Esophagus muscularis mucosa (tissue), 4 donors: Measurements from ENCODE around the gene ARPC1B. TPM values are rescaled to one million over a fixed set of nuclear protein-coding genes. Genes with fewer than 3 reads are reported as not detected.
A peak's percentile ranks its signal among the peaks of the same experiment; 100 is the strongest.
"Not testable (repeated sequence)": the region's sequence is repeated elsewhere in the genome, so short reads cannot be mapped to it uniquely, and the experiment has no call there.

ENCODE experiments used
- DNase-seq: peaks from one replicate; pipeline ENCODE4 v3.0.0-alpha.2; 2017; ENCODE audit errors: extremely low spot score
- H3K27ac ChIP-seq, 4 donors: fragments of 200-600 bp; sonication (generic); replicated peaks in 1 of 4; 1 replicate in 3 of 4; 2 replicates in 1 of 4; pipeline ENCODE4 v1.5.1; 2016 to 2019; ENCODE audit warnings: mild to moderate bottlenecking in 1 of 4
- H3K27me3 ChIP-seq, 4 donors: fragments of 200-600 bp; sonication (generic); one replicate each; pipeline versions ENCODE4 v1.5.1 to v1.6.0; 2016 to 2019
- H3K36me3 ChIP-seq, 4 donors: fragments of 200-600 bp; sonication (generic); one replicate each; pipeline ENCODE4 v1.5.1; 2016 to 2019
- H3K4me1 ChIP-seq, 4 donors: fragments of 200-600 bp; sonication (generic); one replicate each; pipeline ENCODE4 v1.5.1; 2016 to 2019
- H3K4me3 ChIP-seq, 4 donors: fragments of 200-600 bp; sonication (generic); 1 replicate in 2 of 4; 2 replicates in 2 of 4; pipeline ENCODE4 v1.5.1; 2016 to 2019; ENCODE audit warnings: mild to moderate bottlenecking in 4 of 4, moderate library complexity in 1 of 4
- H3K9me3 ChIP-seq, 4 donors: fragments of 200-600 bp; sonication (generic); 1 replicate in 3 of 4; 2 replicates in 1 of 4; pipeline ENCODE4 v1.5.1; 2016 to 2019
- CTCF ChIP-seq, 3 experiments: fragments of 200-600 bp in 2 of 3; fragments of 450-650 bp in 1 of 3; sonication (generic) in 2 of 3; IDR thresholded peaks; one replicate each; pipeline ENCODE4 v1.5.1; 2017 to 2019; ENCODE audit warnings: antibody characterized with exemption in 3 of 3, mild to moderate bottlenecking in 2 of 3, moderate library complexity in 1 of 3
- EP300 ChIP-seq: sonication (generic); formaldehyde crosslinking; IDR thresholded peaks from one replicate; pipeline ENCODE4 v1.6.1; 2017; ENCODE audit warnings: antibody characterized with exemption
- POLR2A ChIP-seq: fragments of 450-650 bp; IDR thresholded peaks from one replicate; pipeline ENCODE4 v1.6.1; 2017; ENCODE audit warnings: antibody characterized with exemption, moderate library complexity, mild to moderate bottlenecking, low read depth
- POLR2AphosphoS5 ChIP-seq, 2 donors: sonication (generic); formaldehyde crosslinking; IDR thresholded peaks; one replicate each; pipeline ENCODE4 v1.6.1; 2017; ENCODE audit warnings: antibody characterized with exemption in 2 of 2
- WGBS: methylation state at CpG from one replicate; pipeline ENCODE4 v1.1.5; 2018; 5-methylcytosine and 5-hydroxymethylcytosine counted together
- intact Hi-C: fragments of 100-400 bp; cut with DNase I; formaldehyde crosslinking; loops from one replicate; pipeline ENCODE4 v1.15.1; 2023
- total RNA-seq, 4 donors: library from RNA; depleted of rRNA; stranded (reverse); fragments of >200 nt; gene quantifications; one replicate each; pipeline versions ENCODE4 v1.1.0 to v1.2.1, GENCODE V29; 2016

Gene ARPC1B
- total RNA-seq, 4 donors from 2014 or later = 101 to 153 (median 134) TPM

- H3K4me3 ChIP-seq = peak overlapping the region; percentile 86 to 99 (median 92)
Measured at GRCh38 chr7:99373091-99374066, 1.2 kb upstream of the ARPC1B start.

GRCh38 chr7:99375070-99375807 is 709 bp downstream of the ARPC1B start:
- Histone ChIP-seq H3K27me3 (no peaks in the 10 kb centered on the region), H3K4me1 (peaks cover 40 to 60% (median 54%) of the 10 kb centered on the region in 4 donors), H3K4me3 (peak overlapping the region; percentile 86 to 99 (median 92)), H3K36me3 (peaks cover 3 to 24% (median 14%) of the 10 kb centered on the region in 4 donors), H3K9me3 (no peaks in the 10 kb centered on the region), H3K27ac (peak overlapping the region; percentile 80 to 93 (median 90))
- TF ChIP-seq EP300 (no peak), CTCF (IDR thresholded peaks at IDR 0.05) (no peak), POLR2AphosphoS5 (IDR thresholded peaks at IDR 0.05) (peak; percentile 66 to 76), POLR2A (no peak)
- intact Hi-C loops = no loop called here
- 23% methylated on average over 9 of the region's 58 CpGs for WGBS
- peak; percentile 93 for DNase-seq

More at GRCh38 chr7:99373091-99374066, 1.2 kb upstream of the ARPC1B start:
- no peak for DNase-seq
- TF ChIP-seq POLR2AphosphoS5 (IDR thresholded peaks at IDR 0.05) (no peak), POLR2A (no peak), CTCF (IDR thresholded peaks at IDR 0.05) (no peak), EP300 (no peak)
- H3K27ac ChIP-seq = peak overlapping the region; percentile 80 to 93 (median 90)
- peaks cover 23 to 43% (median 37%) of the 10 kb centered on the region in 4 donors for H3K4me1 ChIP-seq
- intact Hi-C loops = no loop called here
- 88% methylated on average over 41 of the region's 41 CpGs for WGBS
- no peaks in the 10 kb centered on the region for H3K9me3 ChIP-seq
- peaks cover 1 to 32% (median 18%) of the 10 kb centered on the region in 4 donors for H3K36me3 ChIP-seq
- H3K27me3 ChIP-seq = no peaks in the 10 kb centered on the region

- no peaks in the 10 kb centered on the region for H3K27me3 ChIP-seq
- peak overlapping the region; percentile 77 to 90 (median 86) for H3K27ac ChIP-seq
- intact Hi-C loops = no loop called here
- 25% methylated on average over 6 of the region's 7 CpGs for WGBS
- H3K4me3 ChIP-seq = peak overlapping the region; percentile 27 to 44 (median 29)
- TF ChIP-seq CTCF (IDR thresholded peaks at IDR 0.05) (peak in 1 of 3 experiments; percentile 23), POLR2AphosphoS5 (IDR thresholded peaks at IDR 0.05) (peak; percentile 58 to 72), POLR2A (no peak)
- H3K9me3 ChIP-seq = no peaks in the 10 kb centered on the region
- peaks cover 54 to 58% (median 57%) of the 10 kb centered on the region in 4 donors for H3K4me1 ChIP-seq
- peak; percentile 93 for DNase-seq
- H3K36me3 ChIP-seq = peaks cover 3 to 24% (median 23%) of the 10 kb centered on the region in 4 donors
Measured at GRCh38 chr7:99379043-99379577, 4.6 kb downstream of the ARPC1B start.

GRCh38 chr7:99379693-99380031 is 5.1 kb downstream of the ARPC1B start:
- peaks cover 51 to 54% (median 53%) of the 10 kb centered on the region in 4 donors for H3K4me1 ChIP-seq
- H3K27me3 ChIP-seq, intact Hi-C loops, DNase-seq, H3K9me3 ChIP-seq: not testable (repeated sequence)
- WGBS = 54% methylated on average over 7 of the region's 7 CpGs
- H3K27ac ChIP-seq = peak overlapping the region; percentile 77 to 90 (median 86)
- H3K4me3 ChIP-seq = peak overlapping the region; percentile 27 to 44 (median 29)
- H3K36me3 ChIP-seq = peaks cover 3 to 24% (median 23%) of the 10 kb centered on the region in 4 donors
